Transverse colon (tissue), 4 donors: ENCODE results near the gene GABRG3. TPM values are rescaled to one million over a fixed set of nuclear protein-coding genes. Genes with fewer than 3 reads are reported as not detected.
"Not testable (repeated sequence)": the region's sequence is repeated elsewhere in the genome, so short reads cannot be mapped to it uniquely, and the experiment has no call there.

Experiments used
- DNase-seq: peaks from one replicate; pipeline ENCODE4 v3.0.0-alpha.2; 2019
- H3K27ac ChIP-seq, 4 donors: fragments of 200-600 bp; sonication (generic); 2 replicates each; pipeline ENCODE4 v1.5.1; 2016 to 2018; ENCODE audit warnings: inconsistent platforms in 4 of 4
- H3K27me3 ChIP-seq: fragments of 200-600 bp; sonication (generic); 2 replicates; pipeline ENCODE4 v1.5.1; 2017; ENCODE audit warnings: inconsistent platforms
- H3K36me3 ChIP-seq, 4 donors: fragments of 200-600 bp; sonication (generic); 2 replicates each; pipeline ENCODE4 v1.5.1; 2017 to 2019; ENCODE audit warnings: inconsistent platforms in 4 of 4
- H3K4me1 ChIP-seq, 4 donors: fragments of 200-600 bp; sonication (generic); 2 replicates each; pipeline ENCODE4 v1.5.1; 2017 to 2020; ENCODE audit warnings: inconsistent platforms in 4 of 4
- H3K4me3 ChIP-seq, 4 donors: fragments of 200-600 bp; sonication (generic); 1 replicate in 1 of 4; 2 replicates in 3 of 4; pipeline versions ENCODE4 v1.5.1 to v1.6.1; 2017 to 2019; ENCODE audit warnings: inconsistent platforms in 4 of 4
- H3K9me3 ChIP-seq, 2 donors: fragments of 200-600 bp; sonication (generic); 2 replicates each; pipeline ENCODE4 v1.5.1; 2017 to 2019; ENCODE audit warnings: inconsistent platforms in 2 of 2
- CTCF ChIP-seq, 5 experiments: fragments of 200-600 bp in 3 of 5; fragments of 450-650 bp in 2 of 5; sonication (generic) in 3 of 5; IDR thresholded peaks; 1 replicate in 2 of 5; 2 replicates in 3 of 5; pipeline ENCODE4 v1.5.1; 2016 to 2017; ENCODE audit warnings: antibody characterized with exemption in 5 of 5, inconsistent platforms in 3 of 5, mild to moderate bottlenecking in 2 of 5, moderate library complexity in 1 of 5
- EP300 ChIP-seq: sonication (generic); formaldehyde crosslinking; IDR thresholded peaks from one replicate; pipeline ENCODE4 v1.6.1; 2017; ENCODE audit warnings: antibody characterized with exemption, low read depth
- POLR2A ChIP-seq: fragments of 450-650 bp; IDR thresholded peaks from one replicate; pipeline ENCODE4 v1.6.1; 2016; ENCODE audit warnings: antibody characterized with exemption, mild to moderate bottlenecking, moderate library complexity
- POLR2AphosphoS5 ChIP-seq, 3 donors: sonication (generic); formaldehyde crosslinking; IDR thresholded peaks; one replicate each; pipeline ENCODE4 v1.6.1; 2016; ENCODE audit warnings: antibody characterized with exemption in 3 of 3
- WGBS, 2 donors: methylation state at CpG; one replicate each; pipeline ENCODE4 v1.1.5; 2018; ENCODE audit warnings: low coverage in 1 of 2; 5-methylcytosine and 5-hydroxymethylcytosine counted together
- in situ Hi-C, 4 donors: fragments of 200-750 bp; cut with MboI; loops; one replicate each; pipeline versions ENCODE4 v1.15.0 to v1.15.1; 2017; ENCODE audit warnings: low sequenced_read_pairs in 3 of 4, low pct_ligation_motif_present in 1 of 4, low pct_unique_long_range_greater_than_20kb in 1 of 4
- intact Hi-C: fragments of 100-400 bp; cut with DNase I; formaldehyde crosslinking; loops from one replicate; pipeline ENCODE4 v1.15.1; 2023; ENCODE audit warnings: low total_unique reads
- total RNA-seq, 4 donors: library from RNA; depleted of rRNA; stranded (reverse); fragments of >200 nt; gene quantifications; one replicate each; pipeline ENCODE4 v1.1.0, GENCODE V29; 2016

GABRG3 gene
- total RNA-seq, 4 donors from 2014 or later, result not detected

GRCh38 chr15:26983822-26984221, 12.8 kb downstream of the GABRG3 start:
- no peaks in the 10 kb centered on the region for H3K36me3 ChIP-seq
- peaks cover 0 to 4% of the 10 kb centered on the region in 2 donors for H3K9me3 ChIP-seq
- no peak overlapping the region for H3K4me3 ChIP-seq
- no peaks in the 10 kb centered on the region for H3K27me3 ChIP-seq
- no peaks in the 10 kb centered on the region for H3K4me1 ChIP-seq
- TF ChIP-seq CTCF (IDR thresholded peaks at IDR 0.05) (no peak), EP300 (no peak), POLR2AphosphoS5 (IDR thresholded peaks at IDR 0.05) (no peak), POLR2A (no peak)
- no peak for DNase-seq
- H3K27ac ChIP-seq, result no peak overlapping the region
- WGBS, 2 donors, result 79 to 100% methylated on average over 2 to 8 of the region's 8 CpGs
- intact Hi-C loops, result no loop called here
- in situ Hi-C loops, result no loop called here

- in situ Hi-C loops, result no loop called here
These were observed 14.1 kb downstream of the GABRG3 start for GRCh38 chr15:26985050-26985449.

GRCh38 chr15:26996250-26996649, 25.3 kb downstream of the GABRG3 start:
- Histone ChIP-seq H3K9me3 (peaks cover 5 to 11% of the 10 kb centered on the region in 2 donors), H3K27ac (no peak overlapping the region), H3K27me3 (no peaks in the 10 kb centered on the region), H3K36me3 (no peaks in the 10 kb centered on the region), H3K4me3 (no peak overlapping the region), H3K4me1 (no peaks in the 10 kb centered on the region)
- intact Hi-C loops (no loop called here), in situ Hi-C loops (no loop called here)
- WGBS, 2 donors, result 77 to 88% methylated on average over 2 of the region's 2 CpGs
- no peak for DNase-seq
- no peak for TF ChIP-seq POLR2AphosphoS5 (IDR thresholded peaks at IDR 0.05)
- no peak for TF ChIP-seq POLR2A
- no peak for TF ChIP-seq EP300

More at GRCh38 chr15:26985050-26985449, 14.1 kb downstream of the GABRG3 start:
- TF ChIP-seq POLR2AphosphoS5 (IDR thresholded peaks at IDR 0.05) (no peak), POLR2A (no peak), EP300 (no peak), CTCF (IDR thresholded peaks at IDR 0.05) (no peak)
- Histone ChIP-seq H3K27me3 (no peaks in the 10 kb centered on the region), H3K4me1 (no peaks in the 10 kb centered on the region), H3K4me3 (no peak overlapping the region), H3K27ac (no peak overlapping the region), H3K36me3 (no peaks in the 10 kb centered on the region), H3K9me3 (peaks cover 0 to 4% of the 10 kb centered on the region in 2 donors)
- WGBS, 2 donors, result 93 to 97% methylated on average over 4 of the region's 4 CpGs
- no peak for DNase-seq
- intact Hi-C loops, result no loop called here

- H3K9me3 ChIP-seq, H3K27me3 ChIP-seq, intact Hi-C loops, in situ Hi-C loops, H3K36me3 ChIP-seq, H3K27ac ChIP-seq, H3K4me3 ChIP-seq, H3K4me1 ChIP-seq, DNase-seq: not testable (repeated sequence)
- WGBS, 2 donors, result 75 to 78% methylated on average over 2 of the region's 4 CpGs
These were observed 32.0 kb downstream of the GABRG3 start for GRCh38 chr15:27003003-27003402.

- H3K4me3 ChIP-seq, H3K36me3 ChIP-seq, intact Hi-C loops, H3K9me3 ChIP-seq, in situ Hi-C loops, DNase-seq, H3K4me1 ChIP-seq, H3K27ac ChIP-seq, H3K27me3 ChIP-seq: not testable (repeated sequence)
- WGBS, 2 donors, result 87% methylated on average over 17 of the region's 24 CpGs; no CpG with 5 or more reads in 1 of the 2 donors
These were observed 33.2 kb downstream of the GABRG3 start for GRCh38 chr15:27004226-27004625.

GRCh38 chr15:27017168-27017809, 46.3 kb downstream of the GABRG3 start:
- no peaks in the 10 kb centered on the region for H3K36me3 ChIP-seq
- WGBS, 2 donors, result 18 to 49% methylated on average over 3 to 10 of the region's 10 CpGs
- no peaks in the 10 kb centered on the region for H3K27me3 ChIP-seq
- intact Hi-C loops, result no loop called here
- in situ Hi-C loops, result no loop called here
- H3K4me3 ChIP-seq, result no peak overlapping the region
- no peak for DNase-seq
- TF ChIP-seq EP300 (no peak), CTCF (IDR thresholded peaks at IDR 0.05) (peak in 4 of 5 experiments; percentile 17 to 44 (median 32)), POLR2AphosphoS5 (IDR thresholded peaks at IDR 0.05) (no peak), POLR2A (no peak)
- no peaks in the 10 kb centered on the region for H3K4me1 ChIP-seq
- peaks cover 0 to 15% of the 10 kb centered on the region in 2 donors for H3K9me3 ChIP-seq
- H3K27ac ChIP-seq, result no peak overlapping the region
